Coronary artery (tissue), 2 donors: ENCODE results near the gene TMEM89.

Experiments
- DNase-seq: peaks from one replicate; pipeline ENCODE4 v3.0.0-alpha.2; 2017; ENCODE audit warnings: low spot score
- H3K27ac ChIP-seq, 2 donors: fragments of 200-600 bp; sonication (generic); one replicate each; pipeline ENCODE4 v1.5.1; 2016 to 2019
- H3K4me3 ChIP-seq: fragments of 200-600 bp; sonication (generic); 2 replicates; pipeline ENCODE4 v1.5.1; 2016; ENCODE audit warnings: mild to moderate bottlenecking, moderate library complexity
- CTCF ChIP-seq: fragments of 200-600 bp; sonication (generic); IDR thresholded peaks from one replicate; pipeline ENCODE4 v1.5.1; 2019; ENCODE audit warnings: antibody characterized with exemption

Gene TMEM89

GRCh38 chr3:48617559-48617958, 4.0 kb downstream of the TMEM89 start:
- Histone ChIP-seq H3K4me3 (no peak overlapping the region), H3K27ac (peak overlapping the region; percentile 26 to 74)
- no peak for TF ChIP-seq CTCF
- DNase-seq = no peak

GRCh38 chr3:48614044-48614443, 7.5 kb downstream of the TMEM89 start:
- no peak for DNase-seq
- H3K4me3 ChIP-seq = no peak overlapping the region
- no peak overlapping the region for H3K27ac ChIP-seq
- no peak for TF ChIP-seq CTCF

GRCh38 chr3:48612309-48612708, 9.3 kb downstream of the TMEM89 start:
- no peak for DNase-seq
- Histone ChIP-seq H3K27ac (no peak overlapping the region), H3K4me3 (no peak overlapping the region)
- no peak for TF ChIP-seq CTCF

GRCh38 chr3:48609088-48610005, 12.2 kb downstream of the TMEM89 start, which contains the start of gene UQCRC1:
TSS of gene UQCRC1 (minus strand) at chr3:48609646. CDS start at chr3:48609620, 26 bp downstream.
- Histone ChIP-seq H3K4me3 (peak within 1 kb of the TSS; percentile 85), H3K27ac (peak within 1 kb of the TSS; percentile 83 to 88)
- peak; percentile 93 for DNase-seq
- TF ChIP-seq CTCF = peak; percentile 79

- no peak for TF ChIP-seq CTCF
- no peak for DNase-seq
- Histone ChIP-seq H3K27ac (no peak overlapping the region), H3K4me3 (no peak overlapping the region)
Measured at GRCh38 chr3:48607519-48607918, 14.1 kb downstream of the TMEM89 start.

- Histone ChIP-seq H3K27ac (no peak overlapping the region), H3K4me3 (no peak overlapping the region)
- no peak for TF ChIP-seq CTCF
- no peak for DNase-seq
Measured at GRCh38 chr3:48601622-48601994, 20.0 kb downstream of the TMEM89 start.
